Renal cortex interstitium (tissue), 15 donors: ENCODE measurements around the gene EXD1. TPM values are rescaled to one million over a fixed set of nuclear protein-coding genes. Genes with fewer than 3 reads are reported as not detected.
"Not testable (repeated sequence)": the region's sequence is repeated elsewhere in the genome, so short reads cannot be mapped to it uniquely, and the experiment has no call there.

ENCODE experiments used
- DNase-seq, 11 donors: peaks; one replicate each; pipeline ENCODE4 v3.0.0-alpha.2; 2013; ENCODE audit warnings: low read depth in 9 of 11, low spot score in 4 of 11; ENCODE audit errors: extremely low read depth in 1 of 11
- long read RNA-seq, 16 experiments: transcript quantifications; one replicate each; lab custom pipeline, GENCODE V29; 2026
- polyA plus RNA-seq, 3 donors: library from polyadenylated mRNA; unstranded; fragments of 120-200 nt; gene quantifications; one replicate each; pipeline ENCODE4 v1.2.1, GENCODE V29; 2013; ENCODE audit not compliant: insufficient read length in 3 of 3

EXD1 gene
- not detected for polyA plus RNA-seq
- long read RNA-seq, donor 1: 0 reads
- long read RNA-seq, donor 2: 0 reads
- long read RNA-seq, donor 3, partial matches to known transcripts: 198 of 198 reads
- long read RNA-seq, donor 3, other reads (novel, unspliced or antisense): 0 of 198 reads
- long read RNA-seq, donor 4: 0 reads
- long read RNA-seq, donor 5: 0 reads
- long read RNA-seq, donor 6, partial matches to known transcripts: 7 of 23 reads
- long read RNA-seq, donor 6, other reads (novel, unspliced or antisense): 16 of 23 reads
- long read RNA-seq, donor 7: 0 reads
- long read RNA-seq, donor 8: 0 reads
- long read RNA-seq, donor 9, partial matches to known transcripts: 0 of 8 reads
- long read RNA-seq, donor 9, other reads (novel, unspliced or antisense): 8 of 8 reads
- long read RNA-seq, donor 10: 0 reads
- long read RNA-seq, donor 11, partial matches to known transcripts: 100 of 100 reads
- long read RNA-seq, donor 11, other reads (novel, unspliced or antisense): 0 of 100 reads
- long read RNA-seq, donor 12, partial matches to known transcripts: 103 of 108 reads
- long read RNA-seq, donor 12, other reads (novel, unspliced or antisense): 5 of 108 reads
- long read RNA-seq, donor 13: 0 reads
- long read RNA-seq, donor 14: 0 reads
- long read RNA-seq, donor 15, partial matches to known transcripts: 6 of 6 reads
- long read RNA-seq, donor 15, other reads (novel, unspliced or antisense): 0 of 6 reads
- long read RNA-seq, donor 16, partial matches to known transcripts: 98 of 143 reads
- long read RNA-seq, donor 16, other reads (novel, unspliced or antisense): 45 of 143 reads

- DNase-seq: peak; percentile 87 to 95 (median 94)
Measured at GRCh38 chr15:41230650-41231421, at the start of gene EXD1, which contains the start of gene CHP1. EXD1 (minus strand) TSS chr15:41230757; CDS start chr15:41226575, 4,182 bp downstream. CHP1 (plus strand) TSS chr15:41231268; CDS start chr15:41231383, 115 bp downstream.

DNA sequence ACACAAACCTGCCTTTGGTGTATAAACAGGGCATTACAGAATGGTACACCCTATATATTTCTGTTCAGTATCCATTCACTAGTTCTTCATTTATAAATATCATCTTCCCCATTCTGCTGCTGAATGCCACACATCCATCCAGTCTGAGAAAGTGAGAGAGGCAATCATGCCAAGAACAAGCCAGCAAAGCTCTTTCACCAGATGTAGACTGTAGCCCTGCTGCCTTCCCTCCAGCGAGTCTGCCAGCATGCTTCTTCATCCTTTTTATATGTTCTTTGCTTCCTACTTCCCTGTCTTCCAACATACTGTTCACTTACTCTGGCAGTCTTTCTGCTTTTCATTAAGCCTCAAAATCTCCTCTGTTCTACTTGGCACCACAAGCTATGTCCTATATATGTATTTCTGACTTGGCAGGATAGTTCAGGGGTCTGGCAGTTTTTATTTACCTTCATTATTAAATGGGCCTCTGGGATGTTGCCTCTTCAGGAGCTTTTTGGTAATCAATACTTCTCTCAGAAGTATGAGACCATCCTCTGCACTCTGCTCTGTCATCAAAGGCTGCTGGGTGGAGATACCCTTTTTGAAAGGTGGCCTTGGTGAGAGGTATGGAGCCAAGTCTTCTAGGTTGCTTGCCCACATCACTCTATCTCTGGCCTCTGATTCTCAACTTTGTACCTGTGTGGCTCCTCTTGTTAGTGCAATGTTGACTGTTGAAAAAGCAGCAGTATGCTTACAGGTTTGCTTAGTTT lies 49.2 kb upstream of the EXD1 start:
- no peak for DNase-seq

DNA sequence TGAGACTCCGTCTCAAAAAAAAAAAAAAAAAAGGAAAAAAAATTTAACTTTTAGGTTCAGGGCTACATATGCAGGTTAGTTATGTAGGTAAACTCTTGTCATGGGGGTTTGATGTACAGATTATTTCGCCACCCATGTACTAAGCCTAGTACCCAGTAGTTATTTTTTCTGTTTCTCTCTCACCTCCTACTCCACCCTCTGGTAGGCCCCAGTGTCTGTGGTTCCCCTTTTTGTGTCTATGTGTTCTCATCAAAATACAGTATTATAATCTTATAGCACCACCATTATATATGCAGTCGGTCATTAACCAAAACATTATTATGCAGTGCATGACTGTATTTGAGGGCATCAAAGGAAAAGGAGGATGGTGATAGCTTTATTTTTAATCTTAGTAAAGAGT lies 47.8 kb upstream of the EXD1 start:
- DNase-seq: no peak

DNA sequence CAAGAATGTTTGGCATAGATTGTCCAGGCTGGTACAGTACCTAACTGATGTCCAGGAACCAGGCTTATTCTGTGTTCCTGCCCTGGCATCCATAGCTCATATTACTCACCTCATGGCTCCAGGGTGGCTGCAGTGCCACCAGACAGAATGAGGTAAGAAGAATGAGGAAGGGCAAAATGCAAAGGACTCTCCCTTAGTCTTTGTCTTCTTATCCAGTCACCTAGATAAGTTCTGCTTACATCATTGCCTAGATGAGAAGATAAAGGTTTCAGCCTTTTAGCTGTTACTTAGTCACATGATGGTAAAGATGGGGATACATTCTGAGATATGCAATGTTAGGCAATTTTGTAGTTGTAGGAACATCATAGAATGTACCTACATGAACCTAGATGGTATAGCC lies 46.3 kb upstream of the EXD1 start:
- DNase-seq: no peak

DNA sequence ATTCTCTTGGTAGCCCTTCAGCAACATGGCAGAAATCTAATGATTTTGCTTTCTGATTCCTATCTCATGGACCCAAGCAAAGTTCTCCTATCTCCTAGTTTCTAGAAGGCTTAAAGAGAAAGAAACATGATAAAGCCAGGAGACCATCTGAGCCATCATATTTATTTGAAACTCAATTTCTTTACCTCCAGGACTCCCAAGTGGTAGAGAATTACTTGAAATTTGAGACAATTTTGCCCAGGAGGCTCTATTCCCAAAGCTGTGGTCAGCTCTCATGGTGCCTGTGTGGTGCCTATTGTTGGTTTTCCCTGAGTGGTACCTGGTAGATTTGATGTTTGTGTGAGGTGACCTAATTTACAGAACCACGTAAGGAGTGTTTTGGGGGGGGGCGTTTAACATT lies 39.3 kb upstream of the EXD1 start:
- no peak for DNase-seq

DNA sequence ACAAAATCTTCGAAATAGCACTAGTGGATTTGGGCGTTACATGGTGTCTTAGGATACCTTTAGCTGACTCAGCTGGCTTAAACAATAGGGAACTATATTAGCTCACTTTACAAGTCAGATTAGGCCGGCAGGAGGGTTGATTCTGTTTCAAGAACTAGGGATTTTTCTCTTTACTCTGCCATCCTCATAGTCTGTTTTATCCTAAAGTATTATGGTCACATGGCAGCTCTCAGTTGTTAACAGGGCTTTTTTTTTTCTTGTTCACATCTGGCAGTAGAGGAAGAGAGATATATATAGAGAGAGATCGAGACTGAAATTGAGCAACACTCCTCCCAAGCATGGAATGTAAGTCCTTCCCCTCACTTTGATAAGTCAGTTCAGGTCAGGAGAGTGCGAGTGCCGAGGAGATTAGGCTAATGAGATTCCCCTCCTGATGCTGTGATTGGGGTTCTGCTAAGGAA lies 33.4 kb upstream of the EXD1 start:
- DNase-seq: no peak

DNA sequence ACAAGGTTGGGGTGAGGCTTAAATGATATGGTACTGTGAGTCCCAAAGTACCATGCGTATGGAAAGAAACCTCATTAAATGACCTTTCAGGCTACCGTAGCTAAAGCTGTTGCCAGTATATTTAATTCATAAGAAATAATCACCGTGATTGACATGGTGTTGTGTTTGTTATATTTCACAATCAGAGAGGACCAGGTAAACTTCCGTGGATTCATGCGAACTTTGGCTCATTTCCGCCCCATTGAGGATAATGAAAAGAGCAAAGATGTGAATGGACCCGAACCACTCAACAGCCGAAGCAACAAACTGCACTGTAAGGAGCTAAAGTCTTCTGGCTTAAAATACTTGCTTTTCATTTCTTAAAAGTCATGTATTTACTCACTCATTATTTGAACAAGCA lies 32.0 kb upstream of the EXD1 start:
- no peak for DNase-seq

- not testable (repeated sequence) for DNase-seq
Measured at GRCh38 chr15:41260924-41261323, 30.4 kb upstream of the EXD1 start.

DNA sequence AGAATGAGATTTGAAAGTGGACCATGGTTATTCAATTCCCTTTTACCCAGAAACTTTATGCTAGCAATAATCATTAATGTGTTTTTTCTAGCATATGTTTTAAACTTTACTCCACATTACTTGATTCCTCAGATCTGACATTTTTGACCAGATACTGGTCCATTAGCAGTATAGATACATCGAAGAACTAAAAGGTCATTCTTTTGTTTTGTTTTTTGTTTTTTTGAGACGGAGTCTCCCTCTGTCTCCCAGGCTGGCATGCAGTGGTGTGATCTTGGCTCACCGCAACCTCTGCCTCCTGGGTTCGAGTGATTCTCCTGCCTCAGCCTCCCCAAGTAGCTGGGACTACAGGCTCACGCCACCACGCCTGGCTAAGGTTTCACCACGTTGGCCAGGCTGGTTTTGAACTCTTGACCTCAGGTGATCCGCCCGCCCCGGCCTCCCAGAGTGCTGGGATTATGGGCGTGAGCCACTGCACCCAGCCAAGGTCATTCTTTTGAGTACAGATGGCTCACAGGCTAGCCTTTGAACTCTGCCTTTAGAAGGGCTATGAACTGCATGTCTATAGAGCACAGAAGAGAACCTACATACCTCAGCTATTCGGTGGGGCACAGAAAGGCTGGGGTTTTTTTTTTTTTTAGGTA lies 29.1 kb upstream of the EXD1 start:
- no peak for DNase-seq

- DNase-seq: no peak
Measured at GRCh38 chr15:41258750-41259471, 28.4 kb upstream of the EXD1 start.

- DNase-seq: peak in 1 of 11 donors; percentile 7
Measured at GRCh38 chr15:41256577-41257038, 26.1 kb upstream of the EXD1 start.

GRCh38 chr15:41256103-41256502 lies 25.5 kb upstream of the EXD1 start:
- DNase-seq: no peak

GRCh38 chr15:41254560-41254959 lies 24.0 kb upstream of the EXD1 start:
- DNase-seq: no peak

DNA sequence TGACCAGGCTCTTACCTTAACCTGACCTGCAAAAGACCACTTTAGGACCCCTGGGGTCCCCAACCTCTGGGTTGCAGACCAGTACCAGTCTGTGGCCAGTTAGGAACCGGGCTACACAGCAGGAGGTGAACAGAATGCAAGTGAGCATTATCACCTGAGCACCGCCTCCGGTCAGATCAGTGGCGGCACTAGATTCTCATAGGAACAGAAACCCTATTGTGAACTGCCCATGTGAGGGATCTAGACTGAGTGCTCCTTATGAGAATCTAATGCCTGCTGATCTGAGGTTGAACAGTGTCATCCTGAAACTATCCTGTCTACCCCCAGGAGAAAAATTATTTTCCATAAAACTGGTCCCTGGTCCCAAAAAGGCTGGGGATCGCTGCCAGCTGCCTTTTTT lies 20.9 kb upstream of the EXD1 start:
- DNase-seq: no peak

GRCh38 chr15:41250745-41251144 lies 20.2 kb upstream of the EXD1 start:
- not testable (repeated sequence) for DNase-seq

DNA sequence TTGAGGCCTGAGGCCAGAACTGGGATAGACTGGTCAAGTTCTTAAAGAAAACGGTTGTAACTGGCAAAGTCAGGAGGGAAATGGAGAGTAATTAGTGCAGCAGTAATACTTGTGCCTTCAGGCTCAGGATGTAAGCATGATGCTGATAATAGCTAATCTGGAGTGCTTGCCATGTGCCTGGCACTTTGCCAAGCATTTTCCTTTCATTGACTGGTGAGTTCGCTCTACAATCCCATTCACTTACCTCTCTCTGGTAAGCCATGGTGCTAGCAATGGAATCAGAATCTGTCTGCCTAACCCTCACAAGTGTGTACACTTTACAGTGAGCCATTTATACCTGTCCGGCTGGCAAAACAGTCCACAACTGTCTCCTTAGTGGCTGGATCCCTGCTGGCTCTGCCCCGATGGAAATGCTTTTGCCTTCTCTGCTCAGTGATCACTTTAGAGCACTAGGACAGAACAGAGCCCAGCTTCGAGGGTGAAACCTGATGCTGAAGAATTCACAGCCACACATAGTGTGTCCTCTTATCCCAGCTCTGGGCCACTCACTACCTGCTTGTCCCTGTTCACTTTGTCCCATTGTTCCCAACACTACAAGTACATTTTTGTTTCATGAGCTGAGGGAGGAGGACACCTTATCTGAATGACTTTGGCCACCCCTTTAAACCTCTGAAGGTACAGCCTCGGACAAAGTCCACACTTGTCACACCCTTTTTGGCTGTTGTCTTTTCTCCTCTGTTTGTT lies 10.8 kb upstream of the EXD1 start:
- DNase-seq: peak in 8 of 11 donors; percentile 26 to 60 (median 38)

DNA sequence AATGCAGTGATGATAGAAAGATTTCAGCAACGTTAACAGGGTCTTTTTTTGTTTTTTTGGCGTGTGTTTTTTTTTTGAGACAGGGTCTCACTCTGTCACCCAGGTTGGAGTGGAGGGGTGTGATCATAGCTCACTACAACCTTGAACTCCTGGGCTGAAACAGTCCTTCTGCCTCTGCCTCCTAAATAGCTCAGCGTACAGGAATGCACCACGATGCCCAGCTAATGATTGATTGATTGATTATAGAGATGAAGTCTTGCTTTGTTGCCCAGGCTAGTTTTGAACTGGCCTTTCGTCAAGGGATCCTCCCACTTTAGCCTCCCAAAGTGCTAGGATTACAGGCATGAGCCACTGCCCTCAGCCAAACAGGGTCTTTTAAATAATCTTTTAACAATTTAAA lies 7.5 kb upstream of the EXD1 start:
- no peak for DNase-seq
